HepG2 (cell line): ENCODE results near the gene ELP5. TPM values are rescaled to one million over a fixed set of nuclear protein-coding genes. Genes with fewer than 3 reads are reported as not detected.

ENCODE experiments used
- CREBL2 ChIP-seq: sonication (generic); formaldehyde crosslinking; IDR thresholded peaks from 2 replicates; pipeline ENCODE4 v1.8.1; 2023; ENCODE audit warnings: missing genetic modification reagents, mild to moderate bottlenecking, borderline replicate concordance
- HMG20A ChIP-seq: IDR thresholded peaks from 2 replicates; pipeline ENCODE4 v1.6.1; 2016; ENCODE audit warnings: borderline replicate concordance
- SKI ChIP-seq: fragments of 450-650 bp; IDR thresholded peaks from one replicate; pipeline ENCODE4 v1.6.1; 2018; ENCODE audit warnings: mild to moderate bottlenecking; ENCODE audit not compliant: partially characterized antibody
- SKIL ChIP-seq: sonication (generic); formaldehyde crosslinking; IDR thresholded peaks from 2 replicates; pipeline ENCODE4 v1.8.0; 2022; ENCODE audit warnings: missing genetic modification reagents, mild to moderate bottlenecking, moderate library complexity, borderline replicate concordance
- TRIM22 ChIP-seq: fragments of 450-650 bp; IDR thresholded peaks from 2 replicates; pipeline ENCODE4 v1.6.1; 2017
- ZBTB10 ChIP-seq: sonication (generic); formaldehyde crosslinking; IDR thresholded peaks from 2 replicates; pipeline ENCODE4 v1.4.0; 2020; ENCODE audit warnings: missing genetic modification reagents, borderline replicate concordance
- ZNF10 ChIP-seq: sonication (generic); formaldehyde crosslinking; IDR thresholded peaks from 2 replicates; pipeline ENCODE4 v1.4.0; 2020; ENCODE audit warnings: mild to moderate bottlenecking, low read depth, missing genetic modification reagents, borderline replicate concordance
- ZNF512 ChIP-seq: sonication (generic); formaldehyde crosslinking; IDR thresholded peaks from 2 replicates; pipeline ENCODE4 v1.4.0; 2020; ENCODE audit warnings: mild to moderate bottlenecking, missing genetic modification reagents
- ZSCAN5A ChIP-seq: sonication (generic); formaldehyde crosslinking; IDR thresholded peaks from 2 replicates; pipeline ENCODE4 v1.8.0; 2022; ENCODE audit warnings: mild to moderate bottlenecking, missing genetic modification reagents, borderline replicate concordance
- polyA plus RNA-seq, 8 experiments: library from polyadenylated mRNA; depleted of rRNA in 3 of 8; stranded (reverse) in 7 of 8; unstranded in 1 of 8; fragments of >200 nt; fragmentation: Illumina TruSeq in 4 of 8; extraction: Trizol in 4 of 8; gene quantifications; 2 replicates each; pipeline versions ENCODE4 v1.2.1 to v1.2.3, GENCODE V29; 2011 to 2016; ENCODE audit warnings: low read depth in 4 of 8, missing spikeins in 1 of 8, mixed read lengths in 1 of 8; ENCODE audit not compliant: insufficient read depth in 1 of 8
- total RNA-seq, 5 experiments: library from RNA; depleted of rRNA; stranded (reverse); fragments of >200 nt; fragmentation: Illumina TruSeq; extraction: Trizol; gene quantifications; 2 replicates each; pipeline ENCODE4 v1.2.3, GENCODE V29; 2016; ENCODE audit warnings: low read depth in 1 of 5

The ELP5 gene
- total and polyA plus RNA-seq, 2 of the 13 experiments (the other 11 are each of a cell fraction or from before 2014, with no cell fraction given): 67.6 to 69.8 TPM

- peak; percentile 73 for TF ChIP-seq SKI
- TF ChIP-seq CREBL2 (CRISPR knock-in tag): no peak
- TF ChIP-seq ZNF512 (CRISPR knock-in tag): no peak
- TF ChIP-seq SKIL (CRISPR knock-in tag): peak; percentile 49; the same call in 1 of the 2 replicates
- no peak for TF ChIP-seq TRIM22
- no peak for TF ChIP-seq ZSCAN5A (CRISPR knock-in tag)
- peak; percentile 17; the same call in 1 of the 2 replicates for TF ChIP-seq HMG20A (CRISPR knock-in tag)
- TF ChIP-seq ZNF10 (CRISPR knock-in tag): no peak
- peak; percentile 53; the same call in 1 of the 2 replicates for TF ChIP-seq ZBTB10 (CRISPR knock-in tag)
Observed at GRCh38 chr17:7242717-7243452, 9.1 kb upstream of the ELP5 start (continued).
